DMS114 treated with DMSO at 0.1 percent for 48 hours (cell line): ENCODE data around the gene TPP1.

Experiments
- DNase-seq: peaks from one replicate; lab custom pipeline; 2025; ENCODE audit not compliant: unreplicated experiment; lab: John Stamatoyannopoulos, UW

TPP1 gene

DNA sequence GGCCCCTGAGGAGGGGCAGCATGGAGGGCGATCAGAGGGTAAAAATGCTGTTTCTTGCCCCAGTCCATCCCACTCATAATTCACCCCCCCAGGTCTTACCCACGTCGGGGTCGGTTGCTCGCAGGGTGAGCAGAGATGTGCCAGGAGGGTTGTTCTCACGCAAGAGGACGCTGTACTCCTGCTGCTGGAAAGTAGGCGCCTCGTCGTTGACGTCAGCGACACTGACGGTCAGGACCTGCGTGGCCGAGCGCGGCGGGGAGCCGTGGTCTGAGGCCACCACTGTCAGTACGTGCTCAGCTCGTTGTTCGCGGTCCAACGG, 10.3 kb upstream of the TPP1 start:
- no peak for DNase-seq

DNA sequence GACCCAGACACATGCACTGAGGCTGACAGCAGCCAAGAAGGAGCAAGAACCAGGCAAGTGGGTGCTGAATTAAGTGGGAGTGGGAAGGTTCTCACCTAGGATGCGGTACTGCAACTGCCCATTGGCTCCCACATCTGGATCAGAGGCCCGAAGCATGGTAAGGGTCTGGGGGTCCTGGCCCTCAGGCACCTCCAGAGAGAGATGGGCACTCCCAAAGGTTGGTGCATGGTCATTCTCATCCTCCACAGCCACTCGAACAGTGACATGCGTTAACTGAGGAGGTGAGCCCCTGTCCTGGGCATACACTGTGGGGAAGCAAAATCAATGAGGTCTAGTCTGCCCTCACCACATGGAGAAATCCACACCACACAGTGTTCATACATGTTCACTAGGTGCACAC, 9.3 kb upstream of the TPP1 start:
- no peak for DNase-seq

DNA sequence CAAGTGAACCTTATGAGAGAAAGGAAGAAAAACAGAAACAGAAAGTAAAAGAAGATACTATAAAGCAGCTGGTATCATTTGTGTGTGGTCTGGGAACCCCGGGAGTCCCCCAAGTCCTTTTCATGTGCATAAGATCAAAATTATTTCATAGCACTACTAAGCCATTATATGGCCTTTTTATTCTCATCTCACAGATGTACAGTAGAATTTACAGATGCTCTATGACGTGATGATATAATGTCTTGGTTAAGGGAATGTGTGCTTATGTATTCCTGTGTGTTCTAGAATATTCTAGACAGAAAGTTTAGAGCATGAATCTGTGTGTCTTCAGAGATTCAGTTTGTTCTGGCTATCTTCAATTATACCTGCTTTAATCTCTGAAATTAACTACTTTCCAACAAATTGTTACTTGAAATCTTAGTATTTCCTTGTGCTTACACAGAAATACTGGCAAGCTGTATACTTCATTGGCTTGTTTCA, 8.6 kb upstream of the TPP1 start:
- no peak for DNase-seq

DNA sequence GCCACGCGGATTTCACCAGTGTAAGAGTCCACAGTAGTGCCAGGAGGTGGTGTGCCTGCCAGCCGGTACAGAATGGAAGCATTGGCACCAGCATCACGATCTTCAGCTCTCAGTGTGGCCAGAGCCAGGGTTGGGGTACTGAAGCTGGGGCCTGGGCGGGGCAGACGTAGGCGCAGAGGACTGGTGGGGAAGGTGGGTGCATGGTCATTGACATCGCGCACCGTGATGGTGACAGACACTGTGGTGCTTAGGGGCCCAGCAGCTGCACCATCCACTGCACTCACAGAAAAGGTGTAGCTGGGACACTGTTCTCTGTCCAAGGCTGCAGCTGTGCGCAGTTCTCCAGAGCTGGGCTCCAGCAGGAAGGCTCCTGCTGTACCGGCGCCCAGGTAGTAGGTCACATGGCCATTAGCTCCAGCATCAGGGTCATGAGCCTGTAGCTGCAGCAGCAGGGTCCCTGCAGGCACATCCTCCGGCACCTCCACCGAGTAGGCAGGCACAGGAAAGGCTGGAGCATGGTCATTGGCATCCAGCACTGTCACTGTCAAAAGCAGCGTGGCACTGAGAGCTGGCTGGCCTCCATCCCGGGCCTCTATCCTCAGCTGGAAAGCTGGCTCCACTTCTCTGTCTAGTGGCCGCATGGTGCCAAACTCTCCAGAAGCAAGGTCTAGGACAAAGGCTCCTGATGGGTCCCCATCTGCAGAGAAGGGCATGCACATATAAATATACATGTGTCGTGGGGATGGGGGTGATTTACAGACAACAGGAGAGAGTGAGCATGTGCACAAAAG, 7.9 kb upstream of the TPP1 start:
- no peak for DNase-seq

DNA sequence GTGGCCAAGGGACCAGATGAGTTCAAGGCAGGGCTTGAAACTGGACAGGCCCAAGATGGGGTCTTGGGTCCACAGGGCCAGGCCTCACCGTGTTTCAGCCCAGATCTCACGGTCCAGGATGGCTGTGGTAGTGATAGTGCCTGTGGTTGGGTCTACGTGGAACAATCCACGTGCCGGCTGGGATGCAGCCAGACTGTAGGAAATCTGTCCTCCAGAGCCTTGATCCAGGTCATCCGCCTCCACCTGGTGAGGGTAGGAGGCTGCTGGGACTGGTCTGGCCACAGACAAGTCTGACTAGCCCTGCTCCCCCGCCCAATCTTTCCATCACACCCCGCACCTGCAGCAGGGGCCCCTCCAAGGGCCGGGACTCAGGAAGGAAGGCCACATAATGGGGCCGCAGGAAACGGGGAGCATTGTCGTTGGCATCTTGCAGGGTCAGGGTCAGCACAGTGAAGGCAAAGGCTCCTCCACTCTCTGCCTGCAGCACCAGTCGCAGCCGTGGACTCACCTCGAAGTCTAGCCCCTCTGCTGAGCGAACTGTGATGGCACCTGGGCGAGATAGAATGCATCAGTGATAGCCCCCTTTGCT, 6.7 kb upstream of the TPP1 start:
- no peak for DNase-seq

DNA sequence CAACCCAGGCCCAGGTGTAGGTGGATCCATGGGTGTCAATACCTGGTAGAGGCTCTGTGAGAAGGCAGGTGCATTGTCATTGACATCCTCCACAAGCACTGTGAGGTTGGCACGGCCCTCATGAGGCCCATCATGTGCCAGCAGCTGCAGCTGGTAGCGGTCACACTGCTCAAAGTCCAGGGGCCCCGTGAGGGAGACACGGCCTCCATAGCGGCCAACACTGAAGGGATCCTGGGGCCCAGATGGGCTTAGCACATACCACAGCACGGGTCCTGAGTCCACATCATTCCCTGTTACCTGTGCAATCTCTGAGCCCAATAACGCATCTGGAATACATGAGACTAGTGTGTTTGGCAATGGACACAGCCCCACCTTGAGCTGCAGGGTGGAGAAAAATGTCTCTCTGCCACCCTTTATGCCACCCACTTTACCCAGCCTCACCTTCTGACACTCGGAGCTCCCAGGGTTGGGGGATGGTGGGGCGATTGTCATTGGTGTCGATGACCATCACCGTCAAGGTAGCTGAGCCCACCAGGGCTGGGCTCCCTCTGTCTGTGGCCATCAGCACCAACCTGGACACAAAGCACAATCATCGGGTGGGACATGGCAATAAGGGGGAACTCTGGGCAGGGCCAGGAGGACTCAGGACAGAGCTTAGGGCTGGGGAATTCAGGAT, 6.1 kb upstream of the TPP1 start:
- DNase-seq = no peak

DNA sequence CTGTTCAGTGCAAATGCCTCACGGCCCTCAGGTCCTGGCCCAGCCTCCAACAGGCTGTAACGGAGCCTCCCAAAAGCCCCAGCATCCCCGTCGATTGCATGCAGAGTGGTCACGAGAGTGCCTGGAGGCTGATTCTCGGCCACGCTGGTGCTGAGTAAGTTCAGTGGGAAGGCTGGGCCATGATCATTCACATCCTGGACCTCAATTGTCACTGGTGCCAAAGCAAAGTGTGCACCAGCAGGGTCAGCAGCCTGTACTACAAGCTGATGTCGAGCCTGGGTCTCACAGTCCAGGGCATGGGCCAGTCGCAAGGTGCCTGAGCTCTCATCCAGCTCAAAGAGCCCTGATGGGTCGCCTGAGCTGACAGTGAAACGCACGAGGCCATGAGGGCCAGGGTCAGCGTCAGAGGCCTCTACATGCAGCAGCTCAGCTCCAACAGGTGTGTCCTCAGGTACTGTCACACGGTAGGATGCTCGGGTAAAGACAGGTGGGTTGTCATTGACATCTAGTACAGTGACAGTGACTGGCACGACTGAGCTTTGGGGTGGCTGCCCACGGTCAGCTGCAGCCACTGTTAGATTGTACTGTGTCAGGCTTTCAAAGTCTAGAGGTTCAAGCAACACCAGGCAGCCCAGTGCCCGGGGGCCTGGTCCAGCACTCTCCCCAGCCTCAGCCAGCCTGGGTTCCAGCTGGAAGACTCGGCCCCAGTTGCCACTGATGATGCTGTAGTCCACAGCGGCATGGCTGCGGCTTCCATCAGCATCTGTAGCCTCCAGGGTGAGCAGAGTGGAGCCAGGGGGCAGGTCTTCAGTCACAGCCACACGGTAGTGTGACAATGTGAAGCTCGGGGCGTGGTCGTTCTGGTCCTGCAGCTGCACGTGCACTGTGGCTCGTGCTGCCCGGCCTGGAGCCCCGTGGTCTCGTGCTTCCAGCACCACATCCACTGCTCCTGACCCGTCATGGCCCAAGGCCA, 4.5 kb upstream of the TPP1 start:
- DNase-seq = no peak

DNA sequence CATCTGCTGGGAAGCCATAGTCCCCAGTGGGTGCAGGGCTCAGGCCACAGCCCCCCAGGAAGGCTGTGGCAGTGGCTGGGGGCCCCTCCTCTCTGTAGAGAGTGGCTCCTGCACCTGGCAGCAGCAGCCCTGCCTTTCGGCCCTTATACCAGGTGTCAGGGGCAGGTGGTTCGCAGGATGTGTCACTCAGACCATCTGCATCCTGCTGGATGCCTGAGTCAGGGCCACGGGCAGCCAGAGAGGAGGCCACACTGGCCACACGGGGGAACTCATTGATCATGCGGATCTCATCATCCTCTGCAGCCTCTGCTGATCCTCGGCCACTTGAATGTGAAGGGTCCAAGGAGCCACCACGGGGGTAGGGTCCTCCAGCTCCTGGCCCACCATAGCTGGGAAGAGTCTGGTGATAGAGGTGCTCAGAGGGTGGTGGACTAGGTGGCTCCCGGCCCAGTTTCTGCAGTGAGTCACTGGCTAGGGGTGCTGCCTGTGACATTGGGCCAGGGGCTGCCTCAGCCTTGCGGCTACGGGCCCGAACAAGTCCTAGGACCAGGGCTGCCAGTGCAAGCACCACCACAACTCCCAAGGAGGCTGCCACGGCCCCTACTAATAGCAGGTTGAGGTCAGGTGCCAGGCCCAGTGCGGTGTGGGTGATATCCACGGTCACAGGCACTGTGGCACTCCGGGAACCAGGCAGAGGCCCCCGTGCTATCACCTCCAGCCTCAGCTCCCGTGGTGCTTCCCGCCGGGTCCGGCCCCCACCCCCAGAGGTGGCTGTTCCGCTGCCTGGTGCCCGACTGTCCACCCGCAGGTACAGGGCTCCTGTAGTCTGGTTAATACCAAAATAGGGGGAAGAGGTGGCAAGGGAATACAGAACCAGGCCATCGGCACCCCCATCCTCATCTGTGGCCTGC, 3.3 kb upstream of the TPP1 start:
- DNase-seq = no peak

DNA sequence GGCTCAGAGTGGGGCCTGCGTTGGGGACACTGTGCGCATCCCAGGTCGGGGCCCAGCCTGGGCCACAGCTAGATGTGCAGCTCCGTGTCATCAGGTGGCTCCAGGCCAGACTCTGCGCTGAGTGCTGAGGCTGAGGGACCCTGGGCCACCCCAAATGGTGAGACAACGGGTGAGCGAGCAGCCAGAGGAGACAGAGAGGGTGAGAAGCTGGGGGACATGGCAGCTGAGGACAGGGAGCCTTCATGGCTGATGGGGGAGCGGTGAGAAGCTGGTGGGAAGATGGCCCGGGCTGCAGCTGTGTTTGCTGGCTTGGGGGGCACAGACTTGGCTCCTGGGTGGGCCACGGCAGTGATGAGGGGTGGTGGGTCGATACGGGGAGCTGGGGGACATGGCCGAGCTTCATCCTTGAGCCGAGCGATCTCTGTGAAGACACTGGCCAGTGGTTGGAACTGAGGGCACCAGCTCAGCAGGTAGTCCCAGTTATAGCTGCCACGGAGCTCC, 2.5 kb upstream of the TPP1 start:
- DNase-seq = no peak

DNA sequence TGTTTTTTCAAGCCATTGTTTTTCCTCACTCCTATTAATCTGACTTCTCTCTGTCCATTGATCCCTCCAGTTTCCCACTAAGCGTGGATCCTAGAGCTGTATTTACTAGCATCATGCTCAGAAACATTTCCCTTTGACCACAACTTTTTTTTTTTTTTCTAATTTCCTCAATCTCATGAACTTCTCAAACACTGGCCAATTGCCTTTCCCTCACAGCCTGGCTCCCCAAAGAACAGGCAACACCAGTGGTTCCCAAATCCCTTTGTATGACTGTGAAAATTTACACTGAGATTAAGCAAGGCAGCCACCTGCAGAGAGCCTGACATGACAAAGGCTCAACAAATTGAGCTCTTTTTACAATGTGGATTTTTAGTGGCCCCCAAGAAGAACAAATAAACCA, 1.4 kb upstream of the TPP1 start:
- DNase-seq = no peak

DNA sequence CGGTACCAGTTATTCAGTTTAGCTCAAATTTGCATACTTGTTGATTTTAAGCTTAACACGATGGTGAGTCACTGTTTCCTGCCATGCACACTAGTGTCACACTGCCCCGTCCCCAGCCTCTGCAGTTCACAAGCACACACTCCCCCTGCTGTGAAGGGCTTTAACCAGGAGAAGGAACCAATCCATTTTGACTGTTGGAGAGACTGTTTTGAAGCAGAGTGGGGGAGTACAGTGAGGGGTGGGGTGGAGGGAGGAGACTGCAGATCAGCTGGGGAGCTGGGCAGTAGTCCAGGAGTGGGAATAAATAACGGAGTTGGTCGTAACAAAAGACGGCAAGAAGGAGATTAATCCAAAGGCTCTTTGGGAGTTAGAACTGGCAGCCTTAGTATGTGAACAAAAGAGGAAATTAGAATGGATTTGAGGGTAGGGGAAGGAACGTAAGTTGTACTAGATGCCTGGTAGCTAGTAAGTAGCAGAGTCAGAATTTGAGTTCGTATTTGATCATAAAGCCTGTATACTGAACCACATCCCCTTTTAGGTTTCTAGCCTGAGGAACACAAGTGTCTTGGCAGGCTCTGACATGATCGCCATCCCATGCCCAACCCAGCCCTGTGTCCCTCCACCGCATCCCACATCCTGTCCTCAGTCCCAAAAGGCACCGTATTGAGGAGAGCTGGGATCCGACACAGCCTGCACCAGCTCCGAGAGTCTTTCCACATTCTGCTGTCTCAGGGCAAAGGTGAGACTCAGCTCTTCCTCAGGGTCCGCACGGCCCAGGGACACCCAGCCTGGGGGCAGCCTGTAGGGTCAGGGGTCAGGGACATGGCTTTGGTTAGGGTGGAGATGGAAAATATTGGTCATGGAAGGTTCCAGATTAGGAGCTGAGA, 862 bp downstream of the TPP1 start:
- DNase-seq = no peak

DNA sequence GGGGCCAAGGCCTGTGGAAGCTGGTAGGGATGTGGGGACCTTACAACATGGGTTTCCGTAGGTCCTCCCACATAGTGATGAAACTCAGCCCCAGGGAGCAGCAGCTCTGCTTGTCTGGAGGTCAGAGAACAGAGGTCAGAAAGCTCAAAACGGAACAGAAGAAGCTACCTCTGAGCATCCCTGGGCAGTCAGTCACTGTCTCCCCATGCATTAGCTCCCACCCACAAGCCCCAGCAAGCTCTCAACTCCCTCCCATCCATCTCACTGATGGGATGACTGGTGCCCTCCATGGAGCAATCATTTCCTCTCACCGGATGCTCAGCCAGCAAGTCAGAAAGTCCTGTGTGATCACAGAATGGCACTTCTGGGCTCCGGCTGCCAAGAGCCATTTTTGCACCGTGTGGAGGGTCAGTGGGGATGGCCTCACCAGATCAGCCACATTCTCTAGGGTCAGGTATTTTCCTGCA, 1.9 kb downstream of the TPP1 start:
- DNase-seq = no peak

DNA sequence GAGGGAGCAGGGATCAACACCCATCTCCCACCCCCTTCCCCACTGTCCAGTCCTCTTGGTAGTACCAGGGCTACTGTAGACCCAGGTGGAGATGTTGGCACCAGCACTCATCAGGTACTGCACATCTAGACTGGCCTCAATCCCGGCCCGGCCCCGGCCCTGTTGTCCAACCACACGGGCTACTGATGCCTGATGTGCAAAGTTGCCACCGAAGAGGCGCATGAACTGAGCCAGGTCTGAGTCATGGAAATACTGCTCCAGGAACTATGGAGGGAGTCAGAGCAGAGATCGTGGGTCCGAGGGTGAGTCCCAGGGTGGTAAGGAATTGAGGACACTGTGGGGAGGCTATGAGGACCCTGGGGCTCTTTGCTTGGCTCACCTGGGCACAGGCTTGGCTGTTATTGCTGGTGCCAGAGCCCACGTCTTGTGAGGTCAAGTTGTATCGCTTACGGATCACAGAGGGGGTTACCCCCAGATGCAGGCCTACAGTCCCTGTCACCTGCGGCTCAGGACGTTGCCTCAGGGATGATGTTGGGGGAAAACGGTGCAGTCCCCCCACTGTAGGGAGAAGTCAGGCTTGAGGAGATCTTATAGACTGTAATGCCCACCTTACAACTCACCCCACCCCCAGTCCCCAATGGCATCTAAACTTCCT, 2.5 kb downstream of the TPP1 start:
- no peak for DNase-seq

DNA sequence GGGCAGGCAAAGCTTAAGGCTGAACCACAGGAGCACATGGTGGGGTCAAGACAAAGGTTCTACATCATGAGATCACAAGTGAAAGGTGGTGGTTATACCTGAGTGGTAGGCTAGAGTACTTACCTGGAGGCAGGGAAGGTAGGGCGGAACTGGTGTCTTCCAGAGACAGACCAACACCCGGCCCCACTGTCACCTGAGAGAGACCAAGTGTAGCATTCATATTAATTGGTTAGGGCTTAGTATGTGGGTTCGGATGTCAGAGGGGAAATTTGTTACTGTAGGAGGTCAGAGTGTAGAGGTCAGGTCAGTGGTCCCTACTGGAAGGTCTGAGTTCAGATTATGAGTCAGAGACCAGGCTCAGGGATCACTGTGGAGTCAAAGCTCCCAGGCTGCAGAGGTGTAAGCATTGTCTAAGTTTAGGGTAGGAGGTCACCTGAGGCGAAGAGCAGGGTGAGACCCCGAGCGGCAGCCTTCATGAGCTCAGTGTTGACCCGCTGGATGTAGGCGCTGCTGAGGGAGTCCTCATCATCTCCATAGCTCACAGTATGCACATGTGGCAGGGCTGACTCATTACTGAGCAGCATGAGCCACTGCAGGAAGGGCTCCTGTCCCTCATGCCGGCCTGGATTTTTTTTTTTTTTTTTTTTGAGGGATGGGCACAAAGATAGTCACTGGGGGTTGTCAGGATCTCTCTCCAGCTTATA, 3.2 kb downstream of the TPP1 start:
- no peak for DNase-seq

DNA sequence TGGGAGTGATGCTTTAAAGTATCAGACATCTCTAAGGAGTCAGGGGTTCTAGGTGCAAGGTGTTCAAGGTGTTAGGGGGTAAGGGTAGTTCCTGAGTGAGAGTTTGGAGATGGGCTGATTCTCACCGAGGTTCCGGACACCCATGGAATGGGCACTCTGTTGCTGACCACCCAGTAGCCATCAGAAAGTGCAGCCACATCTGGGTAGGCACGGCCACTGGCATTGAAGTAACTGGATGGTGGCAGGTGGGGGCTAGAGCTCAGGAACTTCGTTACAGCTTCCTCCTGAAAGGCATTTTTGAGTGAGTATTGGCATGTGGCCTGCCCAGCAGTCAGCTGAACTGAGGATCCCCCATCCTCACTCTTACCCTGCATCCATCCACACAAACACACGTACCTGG, 4.2 kb downstream of the TPP1 start:
- no peak for DNase-seq

DNA sequence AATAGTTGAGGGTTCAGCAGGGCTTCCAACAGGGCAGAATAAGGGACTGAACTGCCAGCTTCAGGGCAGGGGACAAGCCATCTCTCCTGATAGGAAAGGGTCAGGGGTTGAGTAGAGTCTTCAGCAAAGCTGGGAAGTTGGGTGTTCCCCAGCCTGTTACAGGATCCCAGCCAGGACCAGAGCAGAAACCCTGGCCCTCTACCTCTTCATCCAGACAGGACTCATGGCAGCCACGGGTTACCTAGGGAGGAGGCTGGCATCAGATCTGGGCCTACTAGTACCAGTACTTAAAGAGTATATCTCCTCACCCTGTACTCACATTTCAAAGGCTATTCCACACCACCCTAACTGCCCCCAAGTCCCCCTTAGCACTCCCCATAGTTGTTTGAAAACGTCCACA, 4.8 kb downstream of the TPP1 start:
- no peak for DNase-seq

DNA sequence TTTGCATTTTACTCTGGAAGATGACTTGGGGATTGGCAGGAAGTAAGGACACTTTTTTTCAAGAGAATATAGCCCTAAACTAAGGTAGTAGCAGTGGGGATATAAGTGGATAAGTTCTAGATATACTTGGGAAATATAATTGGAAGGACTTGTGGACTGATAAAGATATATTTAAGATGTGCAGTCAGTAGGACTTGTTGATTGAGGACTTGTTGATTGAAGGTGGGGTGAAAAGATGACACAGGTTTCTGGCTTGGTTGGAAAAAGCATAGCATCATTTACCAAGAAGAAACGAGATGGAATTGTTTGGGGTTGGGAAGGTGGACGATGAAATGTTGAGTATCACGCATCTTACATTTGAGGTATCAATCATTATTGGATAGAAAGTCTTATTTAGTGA, 5.7 kb downstream of the TPP1 start:
- no peak for DNase-seq
